Measurements from ENCODE around the gene RAB33A.

- no peak for TF ChIP-seq EZH2 (IDR thresholded peaks at IDR 0.05; ENCODE audit: insufficient read depth, low read length)
- TF ChIP-seq CTCF (IDR thresholded peaks at IDR 0.05; ENCODE audit: insufficient read depth, low read depth, low read length): no peak
These were observed 6.5 kb upstream of the RAB33A start for GRCh38 chrX:130165181-130165702.

Measured in astrocyte (in vitro differentiated cells and primary cell).